GM23338 (cell line): ENCODE results near the gene MITF. TPM values are rescaled to one million over a fixed set of nuclear protein-coding genes. Genes with fewer than 3 reads are reported as not detected.
A peak's percentile ranks its signal among the peaks of the same experiment; 100 is the strongest.

Source experiments
- ATAC-seq: fragments of 200-7000 bp; cut with Tn5 transposase; 3 replicates; pipeline ENCODE4 v1.9.1; 2020
- DNase-seq: peaks from one replicate; pipeline ENCODE4 v3.0.0-alpha.2; 2015; ENCODE audit warnings: low spot score
- H2AFZ ChIP-seq: fragments of 200-600 bp; sonication (generic); 2 replicates; pipeline ENCODE4 v1.8.0; 2016; ENCODE audit warnings: antibody characterized with exemption, mild to moderate bottlenecking, moderate library complexity
- H3F3A ChIP-seq: fragments of 200-600 bp; sonication (generic); replicated peaks from 2 replicates; pipeline ENCODE4 v1.8.0; 2017; ENCODE audit warnings: antibody characterized with exemption, mixed run types, low read depth
- H3K27ac ChIP-seq: fragments of 200-600 bp; sonication (generic); 2 replicates; pipeline ENCODE4 v1.6.1; 2016; ENCODE audit warnings: low read depth
- H3K27me3 ChIP-seq: fragments of 200-600 bp; sonication (generic); 2 replicates; pipeline ENCODE4 v1.8.0; 2016; ENCODE audit warnings: mild to moderate bottlenecking, mixed run types, moderate library complexity; ENCODE audit not compliant: insufficient read depth
- H3K36me3 ChIP-seq: fragments of 200-600 bp; sonication (generic); 2 replicates; pipeline ENCODE4 v1.8.0; 2016; ENCODE audit warnings: mild to moderate bottlenecking; ENCODE audit not compliant: insufficient read depth
- H3K4me1 ChIP-seq: fragments of 200-600 bp; sonication (generic); 2 replicates; pipeline ENCODE4 v1.8.0; 2016; ENCODE audit warnings: mild to moderate bottlenecking, moderate library complexity; ENCODE audit not compliant: insufficient read depth
- H3K4me2 ChIP-seq: fragments of 200-600 bp; sonication (generic); 2 replicates; pipeline ENCODE4 v1.7.1; 2017; ENCODE audit warnings: mixed run types
- H3K4me3 ChIP-seq: fragments of 200-600 bp; sonication (generic); 2 replicates; pipeline ENCODE4 v1.6.1; 2016; ENCODE audit warnings: mixed run types
- H3K79me2 ChIP-seq: fragments of 200-600 bp; sonication (generic); replicated peaks from 2 replicates; pipeline ENCODE4 v1.8.0; 2017; ENCODE audit warnings: mild to moderate bottlenecking; ENCODE audit not compliant: insufficient read depth
- H3K9me2 ChIP-seq: fragments of 200-600 bp; sonication (generic); 2 replicates; pipeline ENCODE4 v1.8.0; 2017; ENCODE audit not compliant: insufficient read depth
- H4K20me1 ChIP-seq: fragments of 200-600 bp; sonication (generic); replicated peaks from 2 replicates; pipeline ENCODE4 v1.8.0; 2017; ENCODE audit warnings: mild to moderate bottlenecking; ENCODE audit not compliant: insufficient read depth
- H3K27ac Mint-ChIP-seq: 2 replicates; pipeline ENCODE4 v1.8.0; 2020; ENCODE audit warnings: inconsistent platforms, mild to moderate bottlenecking, moderate library complexity, mixed read lengths
- H3K27me3 Mint-ChIP-seq: 3 replicates; pipeline ENCODE4 v1.8.0; 2022; ENCODE audit warnings: low read depth, mild to moderate bottlenecking, moderate library complexity, mixed read lengths, inconsistent platforms; ENCODE audit not compliant: insufficient read depth, poor library complexity
- H3K36me3 Mint-ChIP-seq: 3 replicates; pipeline ENCODE4 v1.8.0; 2021; ENCODE audit warnings: low read depth, mild to moderate bottlenecking, inconsistent platforms, moderate library complexity, mixed read lengths
- H3K4me1 Mint-ChIP-seq: 3 replicates; pipeline ENCODE4 v1.8.0; 2020; ENCODE audit warnings: mild to moderate bottlenecking, inconsistent platforms, mixed read lengths
- H3K4me3 Mint-ChIP-seq: 3 replicates; pipeline ENCODE4 v1.8.0; 2021; ENCODE audit warnings: moderate library complexity, mild to moderate bottlenecking, inconsistent platforms, mixed read lengths
- H3K9me3 Mint-ChIP-seq: 3 replicates; pipeline ENCODE4 v1.8.0; 2020; ENCODE audit warnings: moderate library complexity, mild to moderate bottlenecking, inconsistent platforms, mixed read lengths
- CREB1 ChIP-seq: fragments of 250-450 bp; sonication (Bioruptor Pico); IDR thresholded peaks from 2 replicates; pipeline ENCODE4 v1.5.0; 2020; ENCODE audit warnings: low read depth, mild to moderate bottlenecking, moderate library complexity
- EZH2phosphoT487 ChIP-seq: fragments of 200-600 bp; sonication (generic); IDR thresholded peaks from one replicate; pipeline ENCODE4 v1.8.1; 2018; ENCODE audit warnings: antibody characterized with exemption; ENCODE audit not compliant: unreplicated experiment
- JUNB ChIP-seq: IDR thresholded peaks from one replicate; pipeline ENCODE4 v1.6.1; 2016; ENCODE audit warnings: antibody characterized with exemption; ENCODE audit not compliant: unreplicated experiment
- NANOG ChIP-seq: IDR thresholded peaks from 2 replicates; pipeline ENCODE4 v1.6.1; 2016; ENCODE audit warnings: antibody characterized with exemption, borderline replicate concordance
- POLR2AphosphoS5 ChIP-seq: IDR thresholded peaks from 2 replicates; pipeline ENCODE4 v1.6.1; 2016; ENCODE audit warnings: antibody characterized with exemption, low read depth
- REST ChIP-seq: IDR thresholded peaks from one replicate; pipeline ENCODE4 v1.6.1; 2018; ENCODE audit warnings: antibody characterized with exemption; ENCODE audit not compliant: unreplicated experiment
- STAT1 ChIP-seq: IDR thresholded peaks from one replicate; pipeline ENCODE4 v1.6.1; 2016; ENCODE audit warnings: antibody characterized with exemption; ENCODE audit not compliant: unreplicated experiment
- ZNF114 ChIP-seq: fragments of 250-450 bp; sonication (Bioruptor Pico); IDR thresholded peaks from 2 replicates; pipeline ENCODE4 v1.5.0; 2020; ENCODE audit warnings: mild to moderate bottlenecking, moderate library complexity
- ZNF331 ChIP-seq: fragments of 250-450 bp; sonication (Bioruptor Pico); IDR thresholded peaks from 2 replicates; pipeline ENCODE4 v1.5.0; 2020; ENCODE audit warnings: low read depth, mild to moderate bottlenecking, moderate library complexity
- ZNF462 ChIP-seq: fragments of 250-450 bp; sonication (Bioruptor Pico); IDR thresholded peaks from 2 replicates; pipeline ENCODE4 v1.5.0; 2020; ENCODE audit warnings: mild to moderate bottlenecking, moderate library complexity
- polyA plus RNA-seq: library from polyadenylated mRNA; unstranded; fragments of >200 nt; fragmentation: Nextera tagmentation; extraction: Ambion mirVana; gene quantifications from 2 replicates; pipeline ENCODE4 v1.2.1, GENCODE V29; 2016
- total RNA-seq: library from RNA; depleted of rRNA; stranded (reverse); fragments of >200 nt; shearing (Covaris generic); gene quantifications from 2 replicates; pipeline ENCODE4 v1.2.3, GENCODE V29; 2014

MITF gene
- total and polyA plus RNA-seq, 2 experiments from 2014 or later: 1.9 to 2.4 TPM

DNA sequence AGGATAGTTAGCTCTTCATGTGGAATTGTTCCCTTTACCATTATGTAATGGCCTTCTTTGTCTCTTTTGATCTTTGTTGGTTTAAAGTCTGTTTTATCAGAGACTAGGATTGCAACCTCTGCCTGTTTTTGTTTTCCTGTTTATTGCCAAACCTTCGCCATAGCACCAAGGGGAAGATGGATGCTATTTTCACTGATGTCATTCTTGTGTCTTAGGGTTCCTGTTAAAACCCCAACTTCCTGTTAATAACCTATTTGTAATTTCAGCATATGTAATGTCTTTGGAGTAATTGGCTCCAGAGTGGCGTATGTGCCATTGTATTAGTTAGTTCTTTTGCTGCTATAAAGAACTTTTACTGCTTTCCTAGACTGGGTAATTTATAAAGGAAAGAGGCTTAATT, 271.1 kb downstream of the MITF start:
- H3K4me1 Mint-ChIP-seq: no peaks in the 10 kb centered on the region
- Histone ChIP-seq H3F3A (no peaks in the 10 kb centered on the region), H3K79me2 (no peaks in the 10 kb centered on the region), H3K4me3 (no peak overlapping the region), H3K4me2 (no peak overlapping the region), H3K36me3 (no peaks in the 10 kb centered on the region), H3K27me3 (no peaks in the 10 kb centered on the region), H3K9me2 (peaks cover 4% of the 10 kb centered on the region; the same call in 1 of the 2 replicates), H2AFZ (no peak overlapping the region), H4K20me1 (no peaks in the 10 kb centered on the region), H3K27ac (no peak overlapping the region), H3K4me1 (no peaks in the 10 kb centered on the region)
- no peaks in the 10 kb centered on the region; the same call in 2 of the 3 replicates for H3K36me3 Mint-ChIP-seq
- peaks cover 3% of the 10 kb centered on the region for H3K27me3 Mint-ChIP-seq
- DNase-seq (no peak), ATAC-seq (no peak)
- H3K4me3 Mint-ChIP-seq: no peak overlapping the region
- no peak overlapping the region for H3K27ac Mint-ChIP-seq
- peaks cover 9% of the 10 kb centered on the region; the same call in 2 of the 3 replicates for H3K9me3 Mint-ChIP-seq
- TF ChIP-seq STAT1: no peak

- Mint-ChIP-seq H3K9me3 (peaks cover 12% of the 10 kb centered on the region; the same call in 2 of the 3 replicates), H3K4me1 (no peaks in the 10 kb centered on the region), H3K27ac (no peak overlapping the region), H3K4me3 (no peak overlapping the region), H3K27me3 (peaks cover 3% of the 10 kb centered on the region), H3K36me3 (no peaks in the 10 kb centered on the region; the same call in 2 of the 3 replicates)
- Histone ChIP-seq H3K4me1 (no peaks in the 10 kb centered on the region), H3K79me2 (no peaks in the 10 kb centered on the region), H3F3A (no peaks in the 10 kb centered on the region), H3K4me2 (no peak overlapping the region), H3K9me2 (peaks cover 4% of the 10 kb centered on the region; the same call in 1 of the 2 replicates), H2AFZ (0 out of 2 replicates have a peak overlapping the region, but pooled peaks have one; percentile 18), H3K27ac (no peak overlapping the region), H4K20me1 (no peaks in the 10 kb centered on the region), H3K27me3 (no peaks in the 10 kb centered on the region), H3K36me3 (no peaks in the 10 kb centered on the region), H3K4me3 (no peak overlapping the region)
- DNase-seq: no peak
- ATAC-seq: no peak
- no peak for TF ChIP-seq ZNF462 (CRISPR knock-in tag)
- no peak for TF ChIP-seq STAT1
- no peak for TF ChIP-seq CREB1
- TF ChIP-seq ZNF114: no peak
- TF ChIP-seq EZH2phosphoT487: no peak
- no peak for TF ChIP-seq POLR2AphosphoS5
- no peak for TF ChIP-seq ZNF331
- no peak for TF ChIP-seq JUNB
- TF ChIP-seq REST: no peak
- no peak for TF ChIP-seq NANOG
Observed at GRCh38 chr3:70011582-70011981, 272.3 kb downstream of the MITF start.
